Left renal cortex interstitium (tissue), 4 donors: ENCODE data around the gene MAG. TPM values are rescaled to one million over a fixed set of nuclear protein-coding genes. Genes with fewer than 3 reads are reported as not detected.
"Not testable (repeated sequence)": the region's sequence is repeated elsewhere in the genome, so short reads cannot be mapped to it uniquely, and the experiment has no call there.

Source experiments
- DNase-seq, 4 donors: peaks; one replicate each; pipeline ENCODE4 v3.0.0-alpha.2; 2013; ENCODE audit warnings: low read depth in 4 of 4, low spot score in 2 of 4, missing footprints in 1 of 4
- polyA plus RNA-seq, 4 donors: library from polyadenylated mRNA; unstranded; fragments of 120-200 nt; gene quantifications; one replicate each; pipeline ENCODE4 v1.2.1, GENCODE V29; 2013; ENCODE audit not compliant: insufficient read length in 4 of 4

Gene MAG
- polyA plus RNA-seq, 4 donors = 2.6 to 15.5 (median 5.6) TPM

GRCh38 chr19:35278578-35279284 lies 13.2 kb upstream of the MAG start:
- no peak for DNase-seq

- no peak for DNase-seq
Observed at GRCh38 chr19:35279374-35279773, 12.6 kb upstream of the MAG start.

GRCh38 chr19:35279985-35280821 lies 11.8 kb upstream of the MAG start:
- DNase-seq = no peak

GRCh38 chr19:35281303-35281702 lies 10.7 kb upstream of the MAG start:
- no peak for DNase-seq

GRCh38 chr19:35284153-35285094 lies 7.5 kb upstream of the MAG start:
- no peak for DNase-seq

GRCh38 chr19:35285095-35285449 lies 6.9 kb upstream of the MAG start:
- DNase-seq = no peak

- not testable (repeated sequence) for DNase-seq
Observed at GRCh38 chr19:35285465-35285864, 6.5 kb upstream of the MAG start.

GRCh38 chr19:35286101-35286500 lies 5.9 kb upstream of the MAG start:
- not testable (repeated sequence) for DNase-seq

- DNase-seq = no peak
Observed at GRCh38 chr19:35287713-35288112, 4.2 kb upstream of the MAG start.

- DNase-seq = no peak
Observed at GRCh38 chr19:35288331-35288730, 3.6 kb upstream of the MAG start.

GRCh38 chr19:35288906-35289305 lies 3.1 kb upstream of the MAG start:
- no peak for DNase-seq

GRCh38 chr19:35290381-35291127 lies 1.4 kb upstream of the MAG start:
- DNase-seq = no peak

- no peak for DNase-seq
Observed at GRCh38 chr19:35291259-35291658, 702 bp upstream of the MAG start.

GRCh38 chr19:35292421-35293362 lies 731 bp downstream of the MAG start:
- DNase-seq = no peak

- DNase-seq = no peak
Observed at GRCh38 chr19:35293363-35293739, 1.4 kb downstream of the MAG start.

GRCh38 chr19:35293808-35294207 lies 1.8 kb downstream of the MAG start:
- no peak for DNase-seq

- DNase-seq = no peak
Observed at GRCh38 chr19:35294328-35294727, 2.4 kb downstream of the MAG start.

GRCh38 chr19:35294859-35295791 lies 3.2 kb downstream of the MAG start:
- no peak for DNase-seq
